C4-2B (cell line): ENCODE measurements around the gene HMG20B.

Source experiments
- CTCF ChIP-seq: fragments of 450-650 bp; conservative IDR thresholded peaks from 2 replicates; pipeline ENCODE4 v1.5.1; 2017; ENCODE audit warnings: mild to moderate bottlenecking
- ZFX ChIP-seq: fragments of 450-650 bp; IDR thresholded peaks from 2 replicates; pipeline ENCODE4 v1.6.1; 2017

DNA sequence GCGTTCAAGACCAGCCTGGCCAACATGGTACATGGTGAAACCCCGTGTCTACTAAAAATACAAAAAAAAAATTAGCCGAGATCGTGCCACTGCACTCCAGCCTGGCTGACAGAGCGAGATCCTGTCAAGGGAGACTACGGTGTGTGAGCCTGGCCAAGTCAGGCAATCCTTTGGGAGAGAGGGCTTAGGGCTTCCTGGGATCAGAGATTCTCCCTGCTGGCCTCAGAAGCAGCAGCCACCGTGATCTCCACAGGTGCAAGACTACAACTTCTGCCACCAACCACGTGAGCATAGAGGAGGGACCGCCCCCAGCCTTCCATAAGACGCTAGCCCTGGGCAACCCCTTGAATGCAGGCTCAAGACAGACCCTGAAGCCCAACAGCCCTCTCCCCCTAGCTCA lies 22.9 kb upstream of the HMG20B start:
- TF ChIP-seq CTCF (no peak), ZFX (no peak)
